ENCODE measurements around the gene FBLN7.
A peak's percentile ranks its signal among the peaks of the same experiment; 100 is the strongest.
"Not testable (repeated sequence)": the region's sequence is repeated elsewhere in the genome, so short reads cannot be mapped to it uniquely, and the experiment has no call there.

Gene FBLN7

DNA sequence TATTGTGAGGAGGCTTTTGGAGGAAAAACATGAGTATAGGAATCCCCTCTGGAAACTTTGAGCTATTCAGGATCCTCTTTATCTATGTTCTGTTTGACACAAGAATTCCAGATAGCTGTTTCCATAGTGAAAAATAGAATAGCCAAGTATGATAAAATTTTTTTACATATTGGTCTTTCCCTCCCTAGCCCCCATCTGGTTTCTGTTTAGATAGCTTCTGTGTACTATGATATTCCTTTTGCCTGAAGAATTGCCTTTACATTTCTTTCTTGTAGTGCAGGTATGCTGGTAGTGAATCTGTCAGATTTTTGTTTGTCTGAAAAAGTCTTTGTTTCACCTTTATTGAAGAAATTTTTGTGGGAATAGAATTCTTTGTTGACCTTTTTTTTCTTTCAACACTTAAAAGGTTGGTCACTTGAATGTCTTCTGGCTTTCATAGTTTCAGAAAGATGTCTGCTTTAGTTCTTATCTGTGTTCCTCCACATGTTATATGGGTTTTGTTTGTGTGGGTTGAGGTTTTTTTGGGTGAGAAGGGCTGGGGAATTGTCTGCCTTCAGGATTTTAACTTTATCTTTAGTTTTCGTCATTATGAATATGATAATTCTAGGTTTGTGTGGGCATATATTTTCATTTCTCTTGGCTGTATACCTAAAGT is 29.9 kb upstream of the FBLN7 start:
- H3K4me3 ChIP-seq (ENCODE audit: low read depth, low read length), result no peak overlapping the region
- no peak for TF ChIP-seq CTCF (IDR thresholded peaks at IDR 0.05; ENCODE audit: control insufficient read depth, extremely low read depth, insufficient read depth)
- no peak for DNase-seq (ENCODE audit: low read depth)

- no peak for DNase-seq (ENCODE audit: low read depth)
- no peak overlapping the region for H3K4me3 ChIP-seq (ENCODE audit: low read depth, low read length)
- TF ChIP-seq CTCF (IDR thresholded peaks at IDR 0.05; ENCODE audit: control insufficient read depth, extremely low read depth, insufficient read depth), result no peak
Observed at GRCh38 chr2:112109278-112109677, 28.9 kb upstream of the FBLN7 start.

GRCh38 chr2:112110966-112111365 is 27.2 kb upstream of the FBLN7 start:
- no peak for DNase-seq (ENCODE audit: low read depth)
- no peak for TF ChIP-seq CTCF (IDR thresholded peaks at IDR 0.05; ENCODE audit: control insufficient read depth, extremely low read depth, insufficient read depth)
- H3K4me3 ChIP-seq (ENCODE audit: low read depth, low read length), result no peak overlapping the region

- DNase-seq (ENCODE audit: low read depth); H3K4me3 ChIP-seq (ENCODE audit: low read depth, low read length): not testable (repeated sequence)
Observed at GRCh38 chr2:112113354-112113753, 24.8 kb upstream of the FBLN7 start.

- DNase-seq (ENCODE audit: low read depth), result no peak
- no peak for TF ChIP-seq CTCF (IDR thresholded peaks at IDR 0.05; ENCODE audit: control insufficient read depth, extremely low read depth, insufficient read depth)
- no peak overlapping the region for H3K4me3 ChIP-seq (ENCODE audit: low read depth, low read length)
Observed at GRCh38 chr2:112118148-112118547, 20.0 kb upstream of the FBLN7 start.

DNA sequence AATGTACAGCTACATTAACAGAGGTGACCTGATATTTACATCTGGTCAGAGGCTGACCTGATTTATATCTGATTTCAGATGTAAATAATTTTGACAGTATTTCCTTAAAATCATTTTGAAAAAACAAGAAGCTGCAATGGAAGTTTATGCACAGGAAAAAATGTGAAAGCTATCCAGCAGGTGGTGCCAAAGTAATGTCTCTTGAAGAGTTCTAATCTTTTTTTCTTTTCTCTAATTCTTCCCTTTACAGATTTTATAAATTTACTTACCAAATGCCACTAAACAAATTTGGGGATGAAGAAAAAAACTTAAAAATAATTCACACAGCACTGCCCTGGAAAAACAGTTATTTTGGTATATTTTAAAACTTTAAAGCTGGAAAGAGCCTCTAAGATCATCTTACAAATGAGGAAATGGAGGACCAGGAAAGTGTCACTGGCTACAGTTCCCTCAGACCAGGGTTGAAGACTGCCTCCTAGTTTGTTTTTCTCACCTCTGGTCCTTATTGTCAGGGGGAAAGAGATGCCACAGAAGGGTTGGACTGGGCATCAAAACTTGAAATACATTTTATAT is 16.4 kb upstream of the FBLN7 start:
- no peak overlapping the region for H3K4me3 ChIP-seq (ENCODE audit: low read depth, low read length)
- peak; percentile 51 for TF ChIP-seq CTCF (IDR thresholded peaks at IDR 0.05; ENCODE audit: control insufficient read depth, extremely low read depth, insufficient read depth)
- DNase-seq (ENCODE audit: low read depth), result peak; percentile 4

- no peak overlapping the region for H3K4me3 ChIP-seq (ENCODE audit: low read depth, low read length)
- no peak for DNase-seq (ENCODE audit: low read depth)
- no peak for TF ChIP-seq CTCF (IDR thresholded peaks at IDR 0.05; ENCODE audit: control insufficient read depth, extremely low read depth, insufficient read depth)
Observed at GRCh38 chr2:112129060-112129459, 9.1 kb upstream of the FBLN7 start.

All from LNCaP clone FGC (cell line).